Measurements from ENCODE around the gene GPC6.
A peak's percentile ranks its signal among the peaks of the same experiment; 100 is the strongest.
"Not testable (repeated sequence)": the region's sequence is repeated elsewhere in the genome, so short reads cannot be mapped to it uniquely, and the experiment has no call there.

The GPC6 gene

DNA sequence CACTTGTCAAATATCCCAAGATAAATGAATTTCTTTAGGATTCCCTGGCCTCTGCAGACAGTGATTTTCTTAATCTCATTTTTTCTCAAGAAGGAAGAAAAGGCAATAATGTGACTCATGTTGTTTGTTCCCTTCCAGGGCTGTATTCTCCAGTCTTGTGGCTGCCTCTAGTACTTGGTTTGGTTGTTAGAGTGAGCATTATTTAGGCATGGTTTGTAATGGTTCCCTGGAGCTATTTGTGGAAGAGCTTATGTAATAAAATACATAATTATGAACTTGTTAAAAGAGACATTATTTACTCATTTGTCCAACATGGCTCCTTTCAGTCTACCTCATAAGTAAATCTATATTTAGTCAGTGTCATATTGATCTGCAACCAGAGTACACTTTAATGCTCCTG lies 982.5 kb downstream of the GPC6 start:
- DNase-seq (ENCODE audit: extremely low spot score) = peak; percentile 55
- no peak for TF ChIP-seq ELF4 (IDR thresholded peaks at IDR 0.05)
- no peak for TF ChIP-seq TARDBP (IDR thresholded peaks at IDR 0.05)
- no peak for TF ChIP-seq FOXM1 (IDR thresholded peaks at IDR 0.05; ENCODE audit: borderline replicate concordance)
- peak; percentile 80 for TF ChIP-seq FOXA1 (IDR thresholded peaks at IDR 0.05)
- no peak for TF ChIP-seq SP1 (IDR thresholded peaks at IDR 0.05)
- TF ChIP-seq PKNOX1 (IDR thresholded peaks at IDR 0.05) = 0 out of 2 replicates have a peak, but pooled peaks have one; percentile 42
- TF ChIP-seq BHLHE40 (IDR thresholded peaks at IDR 0.05; ENCODE audit: borderline replicate concordance) = no peak
- TF ChIP-seq CTBP1 (IDR thresholded peaks at IDR 0.05; ENCODE audit: borderline replicate concordance) = peak; percentile 72; the same call in 1 of the 2 replicates
- no peak for TF ChIP-seq LEF1 (IDR thresholded peaks at IDR 0.05; ENCODE audit: borderline replicate concordance)
- no peak for TF ChIP-seq FOXK2 (IDR thresholded peaks at IDR 0.05)
- ChIA-PET CTCF (interaction anchor here (0.6 to 2.1 kb wide), 3 partner anchors 17 to 409 kb away, joined by 3 to 8 read pairs (median 4); no protein-coding TSS in a partner anchor), POLR2A (no interaction called here)

GRCh38 chr13:94209913-94210312 lies 983.3 kb downstream of the GPC6 start:
- peak; percentile 86 for TF ChIP-seq ZNF384 (IDR thresholded peaks at IDR 0.05)
- DNase-seq (ENCODE audit: extremely low spot score); POLR2A ChIA-PET: not testable (repeated sequence)
- CTCF ChIA-PET = interaction anchor here (0.6 to 2.1 kb wide), 4 partner anchors 17 to 573 kb away, joined by 3 to 8 read pairs (median 4); no protein-coding TSS in a partner anchor

GRCh38 chr13:94210816-94211215 lies 984.2 kb downstream of the GPC6 start:
- TF ChIP-seq FOXK2 (IDR thresholded peaks at IDR 0.05) = no peak
- no peak for TF ChIP-seq SP1 (IDR thresholded peaks at IDR 0.05)
- TF ChIP-seq BHLHE40 (IDR thresholded peaks at IDR 0.05; ENCODE audit: borderline replicate concordance) = no peak
- TF ChIP-seq PKNOX1 (IDR thresholded peaks at IDR 0.05) = peak; percentile 23; the same call in 1 of the 2 replicates
- 0 out of 2 replicates have a peak, but pooled peaks have one; percentile 3 for TF ChIP-seq ARNT (IDR thresholded peaks at IDR 0.05)
- no peak for TF ChIP-seq FOXA1 (IDR thresholded peaks at IDR 0.05)
- peak; percentile 51 for DNase-seq (ENCODE audit: extremely low spot score)
- CTCF ChIA-PET = interaction anchor here (0.7 to 2.1 kb wide), 3 partner anchors 18 to 982 kb away, joined by 3 to 8 read pairs (median 4); no protein-coding TSS in a partner anchor
- POLR2A ChIA-PET = no interaction called here

DNA sequence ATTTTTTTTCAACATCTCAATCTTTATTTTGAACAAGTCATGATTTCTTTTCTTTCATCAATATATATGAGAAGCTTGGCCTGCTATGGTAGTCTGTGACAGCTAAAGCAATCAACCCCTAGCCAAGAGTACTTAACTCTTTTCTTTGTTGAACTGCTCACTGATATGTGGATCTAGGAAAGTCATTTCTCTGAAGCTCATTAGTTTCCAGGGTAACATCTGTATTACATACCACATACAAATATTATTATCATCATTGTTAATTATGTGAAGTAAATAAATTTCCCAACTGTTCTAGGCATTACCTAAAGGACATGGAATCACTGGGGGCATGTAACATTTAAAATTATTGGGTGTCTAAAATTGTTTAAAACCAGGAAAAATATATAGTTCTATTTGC lies 985.6 kb downstream of the GPC6 start:
- DNase-seq (ENCODE audit: extremely low spot score) = no peak
- ChIA-PET CTCF (no interaction called here), POLR2A (no interaction called here)
- TF ChIP-seq FOXK2 (IDR thresholded peaks at IDR 0.05) (no peak), SP1 (IDR thresholded peaks at IDR 0.05) (no peak), FOXM1 (IDR thresholded peaks at IDR 0.05; ENCODE audit: borderline replicate concordance) (no peak), CTBP1 (IDR thresholded peaks at IDR 0.05; ENCODE audit: borderline replicate concordance) (no peak), TARDBP (IDR thresholded peaks at IDR 0.05) (no peak), L3MBTL2 (conservative IDR thresholded peaks at IDR 0.05) (no peak), LEF1 (IDR thresholded peaks at IDR 0.05; ENCODE audit: borderline replicate concordance) (no peak), FOXA1 (IDR thresholded peaks at IDR 0.05) (no peak), SUZ12 (IDR thresholded peaks at IDR 0.05) (no peak), HDGF (IDR thresholded peaks at IDR 0.05; ENCODE audit: borderline replicate concordance) (no peak), PKNOX1 (IDR thresholded peaks at IDR 0.05) (no peak), ZNF384 (IDR thresholded peaks at IDR 0.05) (no peak), BHLHE40 (IDR thresholded peaks at IDR 0.05; ENCODE audit: borderline replicate concordance) (no peak), ELF4 (IDR thresholded peaks at IDR 0.05) (no peak), NFRKB (IDR thresholded peaks at IDR 0.05) (no peak), ARNT (IDR thresholded peaks at IDR 0.05) (no peak)

- ChIA-PET CTCF (no interaction called here), POLR2A (no interaction called here)
- TF ChIP-seq SUZ12 (IDR thresholded peaks at IDR 0.05) (no peak), ARNT (IDR thresholded peaks at IDR 0.05) (no peak), SP1 (IDR thresholded peaks at IDR 0.05) (no peak), HDGF (IDR thresholded peaks at IDR 0.05; ENCODE audit: borderline replicate concordance) (no peak), ELF4 (IDR thresholded peaks at IDR 0.05) (no peak), L3MBTL2 (conservative IDR thresholded peaks at IDR 0.05) (no peak), PKNOX1 (IDR thresholded peaks at IDR 0.05) (no peak), CTBP1 (IDR thresholded peaks at IDR 0.05; ENCODE audit: borderline replicate concordance) (no peak), ZNF384 (IDR thresholded peaks at IDR 0.05) (no peak), BHLHE40 (IDR thresholded peaks at IDR 0.05; ENCODE audit: borderline replicate concordance) (no peak), TARDBP (IDR thresholded peaks at IDR 0.05) (no peak), FOXA1 (IDR thresholded peaks at IDR 0.05) (no peak), FOXM1 (IDR thresholded peaks at IDR 0.05; ENCODE audit: borderline replicate concordance) (no peak), NFRKB (IDR thresholded peaks at IDR 0.05) (no peak), LEF1 (IDR thresholded peaks at IDR 0.05; ENCODE audit: borderline replicate concordance) (no peak), FOXK2 (IDR thresholded peaks at IDR 0.05) (no peak)
- DNase-seq (ENCODE audit: extremely low spot score) = no peak
These were observed 987.5 kb downstream of the GPC6 start for GRCh38 chr13:94214121-94214520.

- CTCF ChIA-PET = no interaction called here
- TF ChIP-seq ARNT (IDR thresholded peaks at IDR 0.05) = no peak
- no peak for TF ChIP-seq L3MBTL2 (conservative IDR thresholded peaks at IDR 0.05)
- TF ChIP-seq SP1 (IDR thresholded peaks at IDR 0.05) = no peak
- no peak for TF ChIP-seq BHLHE40 (IDR thresholded peaks at IDR 0.05; ENCODE audit: borderline replicate concordance)
- TF ChIP-seq LEF1 (IDR thresholded peaks at IDR 0.05; ENCODE audit: borderline replicate concordance) = no peak
- no peak for TF ChIP-seq ZNF384 (IDR thresholded peaks at IDR 0.05)
- TF ChIP-seq SUZ12 (IDR thresholded peaks at IDR 0.05) = no peak
- no peak for TF ChIP-seq FOXK2 (IDR thresholded peaks at IDR 0.05)
- no peak for DNase-seq (ENCODE audit: extremely low spot score)
- POLR2A ChIA-PET = no interaction called here
These were observed 988.4 kb downstream of the GPC6 start for GRCh38 chr13:94214975-94215374.
